GM19395 (cell line): Measurements from ENCODE around the gene HLA-DQA2.
"Not testable (repeated sequence)": the region's sequence is repeated elsewhere in the genome, so short reads cannot be mapped to it uniquely, and the experiment has no call there.

ENCODE experiments used
- ATAC-seq: cut with Tn5 transposase; IDR thresholded peaks from one replicate; pipeline ENCODE4 v1.9.1; 2021; ENCODE audit warnings: mild to moderate bottlenecking, moderate library complexity; ENCODE audit not compliant: unreplicated experiment

Gene HLA-DQA2

DNA sequence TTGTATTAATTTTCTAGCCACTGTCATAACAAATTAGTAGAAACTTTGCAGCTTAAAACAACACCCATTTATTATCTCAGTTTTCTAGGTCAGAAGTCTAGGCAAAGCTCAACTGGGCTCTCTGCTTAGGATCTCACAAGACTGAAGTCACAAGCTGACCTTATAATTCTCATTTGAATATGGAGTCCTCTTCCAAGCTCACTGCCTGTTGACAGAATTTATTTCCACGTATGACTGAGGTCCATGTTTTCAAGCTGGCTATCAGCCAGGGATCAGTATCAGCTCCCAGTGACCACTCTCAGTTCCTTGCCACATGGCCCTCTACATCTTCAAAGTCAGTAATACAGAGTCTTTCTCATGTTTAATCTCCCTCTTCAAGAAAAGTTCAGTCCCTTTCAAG is 33.9 kb downstream of the HLA-DQA2 start:
- ATAC-seq, result no peak

DNA sequence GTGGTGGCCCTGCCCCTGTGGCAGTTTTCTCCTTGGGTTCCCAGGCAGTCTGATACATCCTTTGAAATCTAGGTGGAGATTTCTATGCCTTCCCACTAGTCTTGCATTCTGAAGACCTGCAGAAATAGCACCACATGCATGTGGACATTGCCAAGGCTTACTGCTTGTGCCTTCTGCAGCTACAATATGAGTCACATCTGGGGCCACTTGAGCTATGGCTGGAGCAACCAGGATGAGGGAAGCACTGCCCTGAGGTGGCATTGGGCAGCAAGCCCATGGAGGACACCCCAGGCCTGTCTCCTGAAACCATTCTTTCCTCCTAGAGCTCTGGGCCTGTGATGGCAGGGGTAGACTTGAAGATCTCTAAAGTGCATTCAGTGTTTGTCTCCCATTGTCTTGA is 37.8 kb downstream of the HLA-DQA2 start:
- ATAC-seq, result no peak

DNA sequence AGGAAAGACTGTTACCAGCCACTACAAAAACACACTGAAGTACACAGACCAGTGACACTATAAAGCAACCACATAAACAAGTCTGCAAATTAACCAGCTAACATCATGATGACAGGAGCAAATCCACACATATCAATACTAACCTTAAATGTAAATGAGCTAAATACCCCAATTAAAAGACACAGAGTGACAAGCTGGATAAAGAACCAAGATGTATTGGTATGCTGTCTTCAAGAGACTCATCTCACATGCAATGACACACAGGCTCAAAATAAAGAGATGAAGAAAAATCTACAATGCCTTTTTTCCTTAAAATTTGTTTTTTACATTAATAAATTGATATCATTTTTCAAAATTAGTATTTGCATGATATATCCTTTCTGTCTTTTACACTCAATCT is 41.7 kb downstream of the HLA-DQA2 start:
- not testable (repeated sequence) for ATAC-seq

DNA sequence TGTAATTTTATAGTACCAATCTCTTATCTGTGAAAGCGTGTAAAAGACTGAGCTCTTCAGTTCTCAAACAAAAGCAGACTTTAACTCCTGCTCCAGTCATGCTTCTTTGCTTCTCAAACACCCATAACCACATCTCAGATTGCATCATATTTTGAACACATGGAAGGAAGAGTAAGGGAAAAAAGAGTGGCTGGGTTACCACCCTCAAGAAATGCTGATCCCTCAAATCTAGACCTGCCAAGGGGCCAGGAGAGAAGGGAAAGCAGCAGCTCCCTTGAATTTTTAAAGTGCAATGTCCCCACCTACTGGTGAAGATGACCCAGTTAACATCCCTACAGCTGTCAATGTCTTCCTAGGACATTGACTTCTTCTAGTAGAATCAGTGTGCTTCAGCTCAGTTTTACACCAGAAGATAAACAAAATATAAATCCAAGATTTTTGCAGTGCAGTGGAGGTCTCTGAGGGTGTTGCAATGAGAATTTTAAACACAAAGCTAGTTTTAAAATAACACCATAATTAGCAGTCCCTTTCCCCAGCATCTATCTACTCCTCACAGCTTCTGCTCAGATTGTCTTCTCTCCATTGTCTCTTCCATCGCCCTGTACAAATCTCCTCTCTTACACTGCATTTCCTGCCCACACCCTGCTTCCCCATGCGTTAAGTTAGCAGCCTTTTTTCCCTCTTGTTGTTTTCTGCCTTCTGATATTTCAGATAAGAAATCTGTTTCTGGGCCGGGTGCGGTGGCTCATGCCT is 44.8 kb downstream of the HLA-DQA2 start:
- ATAC-seq, result no peak

DNA sequence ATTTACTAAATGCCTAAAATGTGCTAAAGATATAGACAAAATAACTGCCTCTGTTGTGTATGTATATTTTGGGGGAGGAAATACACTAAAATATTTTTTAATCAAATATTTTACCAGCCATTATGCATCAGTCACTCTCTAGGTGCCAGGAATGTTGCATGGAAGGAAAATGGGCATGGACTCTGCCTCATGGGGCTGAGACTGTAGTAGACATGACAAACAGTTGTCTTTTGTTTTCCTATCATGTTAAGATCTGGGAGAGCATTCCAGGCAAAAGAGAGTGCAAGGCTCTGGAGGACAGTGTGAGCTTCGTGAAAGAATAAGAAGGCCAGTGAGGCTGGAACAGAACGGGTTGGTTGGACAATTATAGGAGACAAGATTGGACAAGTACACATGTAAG is 49.1 kb downstream of the HLA-DQA2 start:
- ATAC-seq, result no peak

DNA sequence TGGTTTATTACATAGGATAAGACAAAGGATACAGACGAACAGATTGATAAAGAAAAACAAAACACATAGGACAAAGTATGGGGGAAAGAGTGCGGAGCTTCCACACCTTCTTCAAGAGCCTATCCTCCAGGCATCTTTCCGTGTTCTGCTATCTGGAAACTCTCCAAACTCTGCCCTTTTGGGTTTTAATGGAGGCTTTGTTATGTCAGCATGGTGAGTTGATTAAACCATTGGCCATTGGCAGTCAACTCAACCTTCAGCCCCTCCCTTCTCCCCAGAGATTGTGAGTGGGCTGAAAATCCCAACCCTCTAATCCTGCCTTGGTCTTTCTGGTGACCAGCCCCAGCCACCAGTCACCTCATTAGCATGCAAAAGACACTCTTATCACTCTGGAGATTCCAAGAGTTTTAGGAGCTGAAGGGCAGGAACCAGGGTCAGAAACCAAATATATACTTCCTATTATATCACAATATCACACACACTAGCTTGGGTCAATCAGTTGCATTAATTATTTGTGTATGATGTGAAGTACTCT is 51.8 kb downstream of the HLA-DQA2 start:
- no peak for ATAC-seq

DNA sequence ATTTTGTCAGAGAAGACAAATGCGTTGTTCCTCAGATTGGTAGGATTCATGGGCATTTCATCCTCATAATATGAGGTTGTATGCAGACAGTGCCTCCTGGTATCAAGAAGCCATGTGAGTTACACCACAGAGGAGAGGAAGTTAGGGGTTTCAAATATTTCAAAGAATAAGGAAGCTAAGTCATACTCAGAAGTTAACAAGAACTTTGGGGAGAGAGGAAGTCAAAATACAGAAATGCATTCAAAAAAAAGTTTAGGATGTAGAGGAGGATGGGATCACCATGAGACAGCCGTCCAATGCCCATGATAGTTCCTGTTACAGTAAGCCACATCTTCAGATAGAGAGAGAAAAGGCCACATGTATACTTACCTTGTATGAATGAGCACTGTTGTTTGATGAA is 53.3 kb downstream of the HLA-DQA2 start:
- ATAC-seq, result no peak
